ENCODE measurements around the gene TAS2R1. TPM values are rescaled to one million over a fixed set of nuclear protein-coding genes. Genes with fewer than 3 reads are reported as not detected.
"Not testable (repeated sequence)": the region's sequence is repeated elsewhere in the genome, so short reads cannot be mapped to it uniquely, and the experiment has no call there.

TAS2R1 gene
- total RNA-seq, 1 donor from 2014 or later, result not detected

GRCh38 chr5:9621379-9621903, 8.7 kb downstream of the TAS2R1 start:
- no peak for DNase-seq

- DNase-seq, result no peak
Measured at GRCh38 chr5:9619331-9620092, 10.6 kb downstream of the TAS2R1 start.

- no peak for DNase-seq
Measured at GRCh38 chr5:9617739-9618504, 12.2 kb downstream of the TAS2R1 start.

GRCh38 chr5:9617221-9617620, 12.9 kb downstream of the TAS2R1 start:
- DNase-seq, result no peak

- DNase-seq, result no peak
Measured at GRCh38 chr5:9615331-9615730, 14.8 kb downstream of the TAS2R1 start.

GRCh38 chr5:9613360-9613759, 16.8 kb downstream of the TAS2R1 start:
- DNase-seq, result no peak

GRCh38 chr5:9610969-9611368, 19.2 kb downstream of the TAS2R1 start:
- DNase-seq, result no peak

- no peak for DNase-seq
Measured at GRCh38 chr5:9610364-9610763, 19.8 kb downstream of the TAS2R1 start.

GRCh38 chr5:9608093-9608492, 22.1 kb downstream of the TAS2R1 start:
- DNase-seq, result no peak

- DNase-seq, result no peak
Measured at GRCh38 chr5:9605041-9605838, 24.9 kb downstream of the TAS2R1 start.

GRCh38 chr5:9604416-9604815, 25.7 kb downstream of the TAS2R1 start:
- no peak for DNase-seq

- DNase-seq, result no peak
Measured at GRCh38 chr5:9601055-9601739, 29.0 kb downstream of the TAS2R1 start.

- no peak for DNase-seq
Measured at GRCh38 chr5:9599391-9599790, 30.8 kb downstream of the TAS2R1 start.

GRCh38 chr5:9598329-9598728, 31.8 kb downstream of the TAS2R1 start:
- not testable (repeated sequence) for DNase-seq

- not testable (repeated sequence) for DNase-seq
Measured at GRCh38 chr5:9597322-9597721, 32.8 kb downstream of the TAS2R1 start.

- no peak for DNase-seq
Measured at GRCh38 chr5:9596824-9597223, 33.3 kb downstream of the TAS2R1 start.

GRCh38 chr5:9596171-9596780, 33.9 kb downstream of the TAS2R1 start:
- no peak for DNase-seq

GRCh38 chr5:9594913-9595312, 35.2 kb downstream of the TAS2R1 start:
- no peak for DNase-seq

GRCh38 chr5:9589049-9589835, 40.9 kb downstream of the TAS2R1 start:
- DNase-seq, result no peak

GRCh38 chr5:9588254-9588653, 41.9 kb downstream of the TAS2R1 start:
- DNase-seq, result no peak

GRCh38 chr5:9587135-9587534, 43.0 kb downstream of the TAS2R1 start:
- no peak for DNase-seq

All from dermis blood vessel endothelial cell (primary cell).